GM19452 (cell line): ENCODE results near the gene HRH3.

Experiments used
- ATAC-seq: cut with Tn5 transposase; IDR thresholded peaks from one replicate; pipeline ENCODE4 v1.9.1; 2021; ENCODE audit not compliant: unreplicated experiment

HRH3 gene

GRCh38 chr20:62230696-62231095, 10.6 kb upstream of the HRH3 start:
- ATAC-seq, result no peak

- no peak for ATAC-seq
Observed at GRCh38 chr20:62230276-62230675, 10.2 kb upstream of the HRH3 start.

GRCh38 chr20:62229667-62230066, 9.6 kb upstream of the HRH3 start:
- no peak for ATAC-seq

GRCh38 chr20:62228982-62229545, 9.0 kb upstream of the HRH3 start:
- no peak for ATAC-seq

GRCh38 chr20:62227977-62228958, 8.2 kb upstream of the HRH3 start:
- no peak for ATAC-seq

GRCh38 chr20:62227591-62227976, 7.5 kb upstream of the HRH3 start:
- ATAC-seq, result no peak

- ATAC-seq, result no peak
Observed at GRCh38 chr20:62226707-62227590, 6.9 kb upstream of the HRH3 start.

- ATAC-seq, result no peak
Observed at GRCh38 chr20:62225820-62226635, 6.0 kb upstream of the HRH3 start.

- no peak for ATAC-seq
Observed at GRCh38 chr20:62225026-62225425, 4.9 kb upstream of the HRH3 start.

GRCh38 chr20:62224113-62224855, 4.2 kb upstream of the HRH3 start:
- ATAC-seq, result no peak

GRCh38 chr20:62223571-62223970, 3.5 kb upstream of the HRH3 start:
- no peak for ATAC-seq

- no peak for ATAC-seq
Observed at GRCh38 chr20:62222972-62223371, 2.9 kb upstream of the HRH3 start.

GRCh38 chr20:62222266-62222850, 2.3 kb upstream of the HRH3 start:
- ATAC-seq, result no peak

GRCh38 chr20:62220666-62221568, 839 bp upstream of the HRH3 start:
- no peak for ATAC-seq

GRCh38 chr20:62219101-62219991, 732 bp downstream of the HRH3 start:
- ATAC-seq, result no peak

- no peak for ATAC-seq
Observed at GRCh38 chr20:62217913-62218773, 1.9 kb downstream of the HRH3 start.
